ENCODE results near the gene CCDC136. TPM values are rescaled to one million over a fixed set of nuclear protein-coding genes. Genes with fewer than 3 reads are reported as not detected.

Gene CCDC136
- total RNA-seq, 1 donor from 2014 or later, result 44.1 TPM

DNA sequence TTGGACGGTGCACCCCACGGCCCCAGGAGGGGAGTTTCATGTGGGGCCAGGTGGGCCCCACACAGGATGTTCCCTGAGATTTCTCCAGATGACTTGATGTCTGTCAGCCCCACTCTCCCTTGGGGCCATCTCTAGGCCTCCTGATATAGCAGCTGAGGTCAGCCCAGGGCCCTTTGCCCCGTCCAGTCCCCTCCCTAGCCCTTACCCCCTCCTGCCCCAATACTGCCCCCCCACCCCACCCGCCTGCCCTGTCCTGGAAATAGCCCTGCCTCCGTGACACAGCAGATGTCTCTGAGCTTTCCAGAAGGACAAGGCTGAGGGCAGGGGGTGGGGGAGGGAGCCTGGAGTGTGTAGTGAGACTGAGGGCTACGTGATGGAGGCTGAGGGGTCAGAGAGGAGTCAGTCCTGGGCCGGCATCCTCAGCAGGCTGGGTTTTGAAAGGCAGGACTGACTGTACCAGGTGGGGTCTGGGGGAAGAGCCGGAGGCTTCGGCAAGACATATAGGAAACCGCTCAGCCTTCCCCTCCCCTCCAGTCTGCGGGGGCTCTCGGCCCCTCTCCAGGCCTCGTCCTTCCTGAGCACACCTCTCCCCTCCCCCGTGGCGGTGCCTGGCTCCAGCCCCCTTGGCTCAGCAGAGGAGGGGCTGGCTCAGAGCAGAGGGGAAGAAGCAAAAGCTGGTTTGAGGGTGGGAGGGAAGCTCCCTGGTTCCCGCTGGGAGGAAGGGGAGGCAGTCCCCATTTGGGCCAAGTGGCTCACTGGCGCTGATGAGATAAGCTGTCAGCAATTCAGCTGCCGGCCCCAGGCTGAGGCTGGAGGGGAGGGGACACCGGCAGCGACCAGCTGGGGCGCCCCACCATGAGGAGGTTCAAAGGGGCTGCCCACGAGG lies 40.5 kb downstream of the CCDC136 start:
- no peak for DNase-seq

- no peak for DNase-seq
Measured at GRCh38 chr7:128832880-128833147, 41.0 kb downstream of the CCDC136 start.

DNA sequence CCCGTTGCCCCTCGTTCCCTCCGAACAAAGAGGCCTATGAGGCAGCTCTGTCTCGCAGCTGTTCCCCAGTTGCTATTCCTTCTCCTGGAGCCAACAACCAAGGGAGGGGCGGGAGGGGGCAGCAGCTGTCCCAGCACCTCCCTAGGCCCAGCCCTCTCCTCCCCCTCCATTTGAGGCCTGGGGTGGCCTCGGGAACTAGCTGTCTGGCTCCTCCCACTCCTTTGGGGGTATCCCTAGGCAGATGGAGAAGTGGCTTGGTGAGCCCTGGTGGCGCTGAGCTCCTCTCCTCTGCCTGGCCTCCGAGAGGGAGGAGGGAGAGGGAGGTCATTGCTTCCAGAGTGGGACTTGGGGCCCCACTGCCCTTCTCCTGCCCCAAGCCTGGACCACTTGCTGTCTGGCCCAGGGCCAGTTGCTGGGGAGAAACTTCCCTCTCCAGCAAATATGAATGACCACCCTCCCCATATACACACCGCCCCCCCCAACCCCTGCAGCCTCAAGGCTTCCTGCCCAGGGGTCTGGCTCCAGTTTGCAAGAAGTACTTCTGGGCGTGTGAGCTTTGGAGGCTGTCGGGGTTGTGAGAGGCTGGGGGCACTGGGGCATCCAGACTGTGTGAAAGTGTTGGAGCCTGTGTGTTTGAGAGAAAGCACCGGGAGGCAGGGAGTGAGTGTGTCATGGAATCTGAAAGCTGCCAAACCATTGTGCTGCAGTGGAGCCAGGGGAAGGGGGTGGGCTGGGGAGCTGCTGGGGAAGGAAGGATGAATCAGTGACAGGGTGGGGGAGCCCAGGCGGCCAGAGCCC lies 41.6 kb downstream of the CCDC136 start:
- DNase-seq, result peak; percentile 77

DNA sequence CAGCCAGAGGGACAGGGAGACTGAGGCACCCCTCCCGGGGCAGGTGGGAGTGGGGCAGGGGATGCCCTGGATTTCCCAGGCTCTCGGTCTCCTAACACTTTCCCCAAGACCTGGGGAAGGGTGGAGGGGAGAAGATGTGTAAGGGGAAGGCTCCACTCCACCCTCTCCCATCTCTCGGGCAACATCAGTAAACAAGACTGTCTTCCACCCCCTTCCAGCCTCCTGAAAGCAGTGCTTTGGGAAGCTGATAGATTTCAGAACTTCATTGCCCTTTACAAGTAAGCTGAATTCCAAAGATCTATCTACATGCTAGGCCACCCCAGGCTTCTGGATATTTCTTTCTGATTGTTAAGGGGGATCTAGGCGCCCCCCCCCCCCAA lies 42.2 kb downstream of the CCDC136 start:
- no peak for DNase-seq

- no peak for DNase-seq
Measured at GRCh38 chr7:128835231-128835751, 43.5 kb downstream of the CCDC136 start.

DNA sequence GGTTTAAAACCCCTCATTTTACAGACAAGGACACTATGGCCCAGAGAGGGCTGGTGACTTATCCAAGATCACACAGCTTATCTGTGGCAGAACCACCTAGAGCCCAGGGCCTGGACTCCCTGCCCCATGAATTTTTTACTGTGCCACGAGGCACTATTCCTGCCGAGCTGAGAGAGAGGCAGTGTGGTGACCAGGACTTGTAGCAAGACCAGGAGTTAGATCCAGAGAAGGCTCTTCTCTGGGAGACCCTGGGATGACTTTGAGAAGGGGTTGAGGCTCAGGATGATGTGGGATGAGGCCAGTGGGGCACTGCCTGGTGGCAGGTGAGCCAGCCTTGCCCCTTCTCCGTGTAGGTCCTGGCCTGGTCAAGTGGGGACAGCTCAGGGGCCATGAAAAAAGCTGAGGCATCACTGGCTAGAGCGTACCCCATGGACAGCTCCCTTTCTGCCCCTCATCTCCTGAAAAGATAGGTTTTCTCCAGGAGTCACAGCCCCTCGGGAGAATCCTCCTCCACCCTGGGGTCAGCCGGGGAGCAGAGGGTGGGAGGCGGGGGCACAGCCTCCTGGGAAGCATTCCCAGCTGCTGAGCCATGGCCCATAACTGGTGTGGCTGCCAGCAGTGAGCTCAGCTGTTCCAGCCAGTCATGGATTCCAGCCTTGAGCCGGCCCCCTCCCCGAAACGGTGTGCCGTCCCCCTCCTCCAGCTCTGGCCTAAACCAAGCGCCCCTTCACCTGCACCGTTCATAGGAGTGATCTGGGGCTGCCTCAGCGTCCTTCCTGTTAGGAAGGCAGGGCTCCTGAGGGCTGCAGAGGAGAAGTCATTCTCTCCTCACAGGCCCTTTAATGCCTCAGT lies 44.2 kb downstream of the CCDC136 start:
- DNase-seq, result peak; percentile 32

DNA sequence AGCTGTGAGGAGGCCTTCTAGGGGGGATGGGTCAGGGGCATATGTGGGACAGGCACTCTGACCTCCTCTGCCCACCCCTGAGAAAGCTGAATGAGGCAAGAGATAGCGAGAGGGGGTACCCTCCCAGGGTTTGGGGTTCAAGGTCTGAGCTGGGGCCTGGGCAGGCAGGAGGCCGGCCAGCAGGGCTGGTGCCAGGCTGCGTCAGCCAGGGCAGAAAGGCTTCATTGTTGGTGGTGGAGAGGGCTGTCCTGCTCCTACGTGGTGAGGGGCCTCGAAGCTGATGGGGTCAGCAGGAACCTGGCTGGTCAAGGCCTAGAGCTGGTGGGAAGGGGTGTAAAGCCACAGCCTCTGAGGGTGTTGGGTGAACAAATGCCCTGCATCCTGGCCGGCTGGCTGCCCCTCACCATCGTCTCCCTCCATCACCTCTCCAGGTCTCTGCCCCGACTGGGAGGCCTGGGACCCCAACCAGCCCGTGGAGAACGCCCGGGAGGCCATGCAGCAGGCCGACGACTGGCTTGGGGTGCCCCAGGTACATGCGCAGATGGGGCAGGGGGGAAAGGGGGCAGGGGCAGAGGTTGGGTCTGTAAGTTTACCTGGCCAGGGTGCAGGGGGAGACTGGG lies 45.1 kb downstream of the CCDC136 start:
- DNase-seq, result no peak

GRCh38 chr7:128837521-128837921 lies 45.8 kb downstream of the CCDC136 start:
- no peak for DNase-seq

DNA sequence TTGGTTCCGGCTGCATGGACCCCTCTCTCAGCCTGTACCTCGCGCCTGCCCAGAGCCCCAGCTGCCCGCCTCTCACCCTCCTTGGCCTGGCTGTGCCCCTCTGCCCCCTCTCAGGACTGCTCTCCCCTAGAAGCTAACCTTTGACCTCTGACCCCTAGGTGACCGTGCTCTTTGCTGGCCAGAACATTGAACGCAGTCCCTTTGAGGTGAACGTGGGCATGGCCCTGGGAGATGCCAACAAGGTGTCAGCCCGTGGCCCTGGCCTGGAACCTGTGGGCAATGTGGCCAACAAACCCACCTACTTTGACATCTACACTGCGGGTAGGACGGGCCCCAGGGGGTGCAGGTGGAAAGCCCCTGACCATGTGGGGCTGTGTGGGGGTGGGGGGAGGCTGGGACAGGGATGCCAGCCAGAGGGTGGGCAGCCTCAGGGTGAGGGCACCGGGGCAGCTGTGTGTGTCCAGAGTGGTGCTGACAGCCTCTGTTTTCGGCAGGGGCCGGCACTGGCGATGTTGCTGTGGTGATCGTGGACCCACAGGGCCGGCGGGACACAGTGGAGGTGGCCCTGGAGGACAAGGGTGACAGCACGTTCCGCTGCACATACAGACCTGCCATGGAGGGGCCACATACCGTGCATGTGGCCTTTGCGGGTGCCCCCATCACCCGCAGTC lies 46.5 kb downstream of the CCDC136 start:
- DNase-seq, result no peak

- DNase-seq, result no peak
Measured at GRCh38 chr7:128838981-128839731, 47.4 kb downstream of the CCDC136 start.

GRCh38 chr7:128839751-128840177 lies 48.0 kb downstream of the CCDC136 start:
- DNase-seq, result no peak

GRCh38 chr7:128840326-128841170 lies 48.8 kb downstream of the CCDC136 start:
- no peak for DNase-seq

- DNase-seq, result no peak
Measured at GRCh38 chr7:128841171-128841690, 49.5 kb downstream of the CCDC136 start.

GRCh38 chr7:128841921-128842673 lies 50.3 kb downstream of the CCDC136 start:
- DNase-seq, result no peak

DNA sequence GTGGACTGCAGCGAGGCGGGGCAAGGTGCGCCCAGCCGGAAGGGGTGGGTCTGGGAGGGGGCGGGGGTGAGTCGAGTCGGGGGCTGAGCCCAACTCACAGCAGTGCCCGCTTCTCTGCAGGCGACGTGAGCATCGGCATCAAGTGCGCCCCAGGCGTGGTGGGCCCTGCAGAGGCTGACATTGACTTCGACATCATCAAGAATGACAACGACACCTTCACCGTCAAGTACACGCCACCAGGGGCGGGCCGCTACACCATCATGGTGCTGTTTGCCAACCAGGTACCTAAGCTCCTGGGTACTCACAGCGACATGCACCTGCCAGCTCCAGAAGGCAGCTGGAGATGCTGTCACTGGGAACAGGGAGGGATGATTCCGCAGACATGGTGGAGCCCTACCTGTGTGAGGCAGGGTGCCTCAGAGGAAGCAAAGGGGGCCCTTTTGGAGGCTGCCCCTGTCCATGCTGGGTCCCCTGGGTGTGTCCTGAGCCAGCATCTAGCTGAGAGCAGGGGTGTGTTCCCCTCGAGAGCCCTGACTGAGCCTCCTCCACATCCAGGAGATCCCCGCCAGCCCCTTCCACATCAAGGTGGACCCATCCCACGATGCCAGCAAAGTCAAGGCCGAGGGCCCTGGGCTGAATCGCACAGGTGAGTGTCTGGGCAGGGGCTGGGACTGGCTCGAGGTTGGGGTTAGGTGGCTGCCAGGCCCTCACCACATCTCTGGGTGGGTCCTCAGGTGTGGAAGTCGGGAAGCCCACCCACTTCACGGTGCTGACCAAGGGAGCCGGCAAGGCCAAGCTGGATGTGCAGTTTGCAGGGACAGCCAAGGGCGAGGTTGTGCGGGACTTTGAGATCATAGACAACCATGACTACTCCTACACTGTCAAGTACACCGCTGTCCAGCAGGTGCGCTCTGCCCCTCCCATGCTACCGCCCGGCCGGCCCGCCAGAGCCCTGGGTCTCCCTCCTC lies 51.2 kb downstream of the CCDC136 start:
- no peak for DNase-seq

DNA sequence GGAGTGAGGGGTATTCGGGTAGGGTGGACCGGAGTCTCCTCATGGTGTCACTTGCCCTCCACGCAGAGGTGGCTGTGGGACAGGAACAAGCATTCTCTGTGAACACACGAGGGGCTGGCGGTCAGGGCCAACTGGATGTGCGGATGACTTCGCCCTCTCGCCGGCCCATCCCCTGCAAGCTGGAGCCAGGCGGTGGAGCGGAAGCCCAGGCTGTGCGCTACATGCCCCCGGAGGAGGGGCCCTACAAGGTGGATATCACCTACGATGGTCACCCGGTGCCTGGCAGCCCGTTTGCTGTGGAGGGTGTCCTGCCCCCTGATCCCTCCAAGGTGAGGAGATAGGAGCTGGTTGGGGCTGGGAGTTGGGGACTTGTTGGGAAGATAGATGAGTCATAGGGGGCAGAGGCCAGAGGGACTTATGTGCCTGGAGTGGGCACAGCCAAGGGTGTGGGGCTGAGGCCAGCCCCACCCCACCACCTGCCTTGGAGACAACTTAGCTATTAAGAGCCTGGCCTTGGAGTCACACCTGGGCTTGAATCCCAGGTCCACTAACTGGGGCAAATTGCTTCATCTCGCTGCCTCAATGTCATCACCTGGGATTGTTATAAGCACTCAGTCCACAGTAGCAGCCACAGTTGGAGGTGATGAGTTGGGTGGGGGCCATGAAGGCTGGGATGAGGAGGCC lies 52.3 kb downstream of the CCDC136 start:
- no peak for DNase-seq

DNA sequence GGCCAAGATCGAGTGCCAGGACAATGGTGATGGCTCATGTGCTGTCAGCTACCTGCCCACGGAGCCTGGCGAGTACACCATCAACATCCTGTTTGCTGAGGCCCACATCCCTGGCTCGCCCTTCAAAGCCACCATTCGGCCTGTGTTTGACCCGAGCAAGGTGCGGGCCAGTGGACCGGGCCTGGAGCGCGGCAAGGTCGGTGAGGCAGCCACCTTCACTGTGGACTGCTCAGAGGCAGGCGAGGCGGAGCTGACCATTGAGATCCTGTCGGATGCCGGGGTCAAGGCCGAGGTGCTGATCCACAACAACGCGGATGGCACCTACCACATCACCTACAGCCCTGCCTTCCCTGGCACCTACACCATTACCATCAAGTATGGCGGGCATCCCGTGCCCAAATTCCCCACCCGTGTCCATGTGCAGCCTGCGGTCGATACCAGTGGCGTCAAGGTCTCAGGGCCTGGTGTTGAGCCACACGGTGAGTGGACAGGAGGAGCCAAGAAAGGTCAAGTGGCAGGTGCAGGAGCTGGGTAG lies 53.1 kb downstream of the CCDC136 start:
- no peak for DNase-seq
